Caco-2 (cell line): ENCODE measurements around the gene TBXAS1. TPM values are rescaled to one million over a fixed set of nuclear protein-coding genes. Genes with fewer than 3 reads are reported as not detected.

Experiments
- BruUV-seq: library from RNA; stranded (reverse); fragments of 400-500 nt; replicated peaks from 2 replicates; lab custom pipeline; 2021; lab: Mats Ljungman, UMichigan
- CTCF ChIA-PET: fragments of 300-600 bp; sonication (Branson Sonifier 250); formaldehyde crosslinking; loops from one replicate; lab custom pipeline; 2022; ENCODE audit warnings: antibody characterized with exemption; lab: Charles Lee
- POLR2A ChIA-PET: fragments of 300-600 bp; sonication (Branson Sonifier 250); formaldehyde crosslinking; loops from one replicate; lab custom pipeline; 2022; ENCODE audit warnings: antibody characterized with exemption; lab: Charles Lee
- DNase-seq, 2 experiments: peaks; one replicate each; pipeline versions ENCODE4 v3.0.0 to v3.0.0-alpha.2; 2020 to 2022
- H3K27me3 ChIP-seq: replicated peaks from 2 replicates; pipeline ENCODE4 v1.6.0; 2011; ENCODE audit warnings: low read length; ENCODE audit not compliant: control insufficient read depth, insufficient read depth
- H3K36me3 ChIP-seq: 2 replicates; pipeline ENCODE4 v1.5.1; 2011; ENCODE audit warnings: low read length; ENCODE audit not compliant: control insufficient read depth, insufficient read depth
- H3K4me1 ChIP-seq: fragments of 250-450 bp; sonication (Bioruptor Pico); 2 replicates; pipeline ENCODE4 v1.5.1; 2020; ENCODE audit warnings: mild to moderate bottlenecking
- H3K4me3 ChIP-seq: 2 replicates; pipeline ENCODE4 v1.5.1; 2011; ENCODE audit warnings: low read depth, mild to moderate bottlenecking, control low read depth, low read length
- H3K9me3 ChIP-seq: fragments of 250-450 bp; sonication (Bioruptor Pico); 2 replicates; pipeline ENCODE4 v1.5.1; 2020; ENCODE audit warnings: mild to moderate bottlenecking, moderate library complexity
- H3K27ac Mint-ChIP-seq: one replicate; pipeline ENCODE4 v1.8.0; 2022; ENCODE audit warnings: mixed read lengths; ENCODE audit not compliant: unreplicated experiment
- H3K27me3 Mint-ChIP-seq: one replicate; pipeline ENCODE4 v1.8.0; 2022; ENCODE audit warnings: mixed read lengths; ENCODE audit not compliant: insufficient read depth, unreplicated experiment
- H3K36me3 Mint-ChIP-seq: one replicate; pipeline ENCODE4 v1.8.0; 2022; ENCODE audit warnings: mild to moderate bottlenecking, mixed read lengths; ENCODE audit not compliant: insufficient read depth, unreplicated experiment
- H3K4me1 Mint-ChIP-seq: one replicate; pipeline ENCODE4 v1.8.0; 2022; ENCODE audit warnings: low read depth, mixed read lengths; ENCODE audit not compliant: unreplicated experiment
- H3K4me3 Mint-ChIP-seq: one replicate; pipeline ENCODE4 v1.8.0; 2022; ENCODE audit warnings: mild to moderate bottlenecking, moderate library complexity, mixed read lengths; ENCODE audit not compliant: unreplicated experiment
- H3K9me3 Mint-ChIP-seq: one replicate; pipeline ENCODE4 v1.8.0; 2022; ENCODE audit warnings: mixed read lengths; ENCODE audit not compliant: unreplicated experiment
- CTCF ChIP-seq, 2 experiments: fragments of 200-600 bp in 1 of 2; IDR thresholded peaks; 1 replicate in 1 of 2; 2 replicates in 1 of 2; pipeline versions ENCODE4 v1.5.1 to v1.8.0; 2011 to 2022; ENCODE audit warnings: antibody characterized with exemption in 1 of 2, control low read depth in 1 of 2, inconsistent platforms in 1 of 2, low read depth in 1 of 2, low read length in 1 of 2, mild to moderate bottlenecking in 1 of 2, moderate library complexity in 1 of 2; ENCODE audit not compliant: insufficient read depth in 1 of 2, severe bottlenecking in 1 of 2, unreplicated experiment in 1 of 2
- intact Hi-C: fragments of 100-400 bp; cut with micrococcal nuclease; formaldehyde crosslinking; loops from one replicate; pipeline ENCODE4 v1.10.0; 2022; ENCODE audit not compliant: unreplicated experiment
- total RNA-seq: library from RNA; stranded (reverse); gene quantifications from 2 replicates; pipeline ENCODE4 v1.2.3, GENCODE V29; 2022

The TBXAS1 gene
- total RNA-seq, 1 experiment from 2014 or later: 1.6 TPM

- ChIA-PET POLR2A (no interaction called here), CTCF (interaction anchor here (0.6 kb wide), 1 partner anchor 300 kb away, joined by 6 read pairs; no protein-coding TSS in a partner anchor)
- Mint-ChIP-seq H3K4me3 (no peak overlapping the region), H3K27ac (no peak overlapping the region), H3K4me1 (peaks cover 15% of the 10 kb centered on the region), H3K36me3 (peaks cover 6% of the 10 kb centered on the region), H3K27me3 (no peaks in the 10 kb centered on the region), H3K9me3 (no peaks in the 10 kb centered on the region)
- intact Hi-C loops: no loop called here
- no peaks in the 10 kb centered on the region for H3K27me3 ChIP-seq
- H3K4me1 ChIP-seq: no peaks in the 10 kb centered on the region
- no peak overlapping the region for H3K4me3 ChIP-seq
- no peaks in the 10 kb centered on the region for H3K9me3 ChIP-seq
- TF ChIP-seq CTCF (IDR thresholded peaks at IDR 0.05; ENCODE audit: insufficient read depth in 1 of 2, low read depth in 1 of 2, low read length in 1 of 2, severe bottlenecking in 1 of 2, unreplicated experiment in 1 of 2): no peak
- no peaks in the 10 kb centered on the region for H3K36me3 ChIP-seq
- BruUV-seq: no TSS peak
- no peak for DNase-seq
Measured at GRCh38 chr7:140060243-140060630, 231.2 kb downstream of the TBXAS1 start.

GRCh38 chr7:140060788-140061606, 231.9 kb downstream of the TBXAS1 start:
- Mint-ChIP-seq H3K9me3 (peaks cover 8% of the 10 kb centered on the region), H3K27ac (no peak overlapping the region), H3K36me3 (peaks cover 6% of the 10 kb centered on the region), H3K27me3 (no peaks in the 10 kb centered on the region), H3K4me1 (peaks cover 15% of the 10 kb centered on the region), H3K4me3 (peak overlapping the region; percentile 70)
- peaks cover 3% of the 10 kb centered on the region for H3K9me3 ChIP-seq
- H3K36me3 ChIP-seq: no peaks in the 10 kb centered on the region
- TF ChIP-seq CTCF (IDR thresholded peaks at IDR 0.05; ENCODE audit: insufficient read depth in 1 of 2, low read depth in 1 of 2, low read length in 1 of 2, severe bottlenecking in 1 of 2, unreplicated experiment in 1 of 2): no peak
- ChIA-PET POLR2A (no interaction called here), CTCF (interaction anchor here (0.6 kb wide), 1 partner anchor 301 kb away, joined by 6 read pairs; no protein-coding TSS in a partner anchor)
- TSS peak; percentile 25 for BruUV-seq
- no peaks in the 10 kb centered on the region for H3K4me1 ChIP-seq
- DNase-seq: no peak
- no peaks in the 10 kb centered on the region for H3K27me3 ChIP-seq
- intact Hi-C loops: no loop called here
- no peak overlapping the region for H3K4me3 ChIP-seq

- ChIA-PET POLR2A (no interaction called here), CTCF (no interaction called here)
- H3K4me3 Mint-ChIP-seq: peak overlapping the region; percentile 70
- no peak overlapping the region for H3K27ac Mint-ChIP-seq
- no peaks in the 10 kb centered on the region for H3K27me3 Mint-ChIP-seq
- no peak for DNase-seq
- H3K9me3 Mint-ChIP-seq: peaks cover 13% of the 10 kb centered on the region
- Histone ChIP-seq H3K4me3 (no peak overlapping the region; the same call in 1 of the 2 replicates), H3K36me3 (no peaks in the 10 kb centered on the region), H3K9me3 (peaks cover 8% of the 10 kb centered on the region), H3K4me1 (no peaks in the 10 kb centered on the region), H3K27me3 (no peaks in the 10 kb centered on the region)
- peaks cover 6% of the 10 kb centered on the region for H3K36me3 Mint-ChIP-seq
- no TSS peak for BruUV-seq
- peaks cover 15% of the 10 kb centered on the region for H3K4me1 Mint-ChIP-seq
- intact Hi-C loops: no loop called here
- no peak for TF ChIP-seq CTCF (IDR thresholded peaks at IDR 0.05; ENCODE audit: insufficient read depth in 1 of 2, low read depth in 1 of 2, low read length in 1 of 2, severe bottlenecking in 1 of 2, unreplicated experiment in 1 of 2)
Measured at GRCh38 chr7:140061607-140061930, 232.5 kb downstream of the TBXAS1 start.
